ENCODE measurements around the gene BLACAT1.

GRCh38 chr1:205454903-205455335, 926 bp downstream of the BLACAT1 start:
- TF ChIP-seq POLR2A (IDR thresholded peaks at IDR 0.05) (no peak), CTCF (IDR thresholded peaks at IDR 0.05 in 8 of 11, conservative IDR thresholded peaks at IDR 0.05 in 3 of 11) (no peak), POLR2AphosphoS5 (IDR thresholded peaks at IDR 0.05) (no peak)

Measured in spleen (tissue), 7 donors.